Endothelial cell of umbilical vein (primary cell): Measurements from ENCODE around the gene PCGF1. TPM values are rescaled to one million over a fixed set of nuclear protein-coding genes. Genes with fewer than 3 reads are reported as not detected.

ENCODE experiments used
- BruUV-seq: library from RNA; stranded (reverse); fragments of 400-500 nt; replicated peaks from 2 replicates; lab custom pipeline; 2021; lab: Mats Ljungman, UMichigan
- CTCF ChIA-PET: fragments of 300-600, 350-600 bp; sonication (Branson Sonifier 250); formaldehyde crosslinking; loops from one replicate; lab custom pipeline; 2021; ENCODE audit warnings: antibody characterized with exemption, inconsistent platforms; lab: Charles Lee
- POLR2A ChIA-PET: fragments of 300-600, 350-600 bp; sonication (Branson Sonifier 250); formaldehyde crosslinking; loops from one replicate; lab custom pipeline; 2021; ENCODE audit warnings: antibody characterized with exemption, inconsistent platforms; lab: Charles Lee
- DNase-seq: peaks from one replicate; pipeline ENCODE4 v3.0.0-alpha.2; 2011; ENCODE audit warnings: low read depth, low spot score
- FAIRE-seq: peaks from 2 replicates; lab custom pipeline; 2011; peaks lifted over from hg19 to GRCh38; lab: Jason Lieb, UNC
- H2AFZ ChIP-seq: 2 replicates; pipeline ENCODE4 v1.6.0; 2012; ENCODE audit warnings: low read depth, low read length, control low read depth, inconsistent platforms
- H3K27ac ChIP-seq: 2 replicates; pipeline ENCODE4 v1.5.1; 2011; ENCODE audit warnings: low read depth, mild to moderate bottlenecking, control low read depth, low read length, moderate library complexity; ENCODE audit not compliant: insufficient read depth
- H3K27me3 ChIP-seq, 2 experiments: 2 replicates each; pipeline versions ENCODE4 v1.6.0 to v1.6.1; 2011; ENCODE audit warnings: low read length in 2 of 2, mixed read lengths in 1 of 2; ENCODE audit not compliant: control insufficient read depth in 2 of 2, insufficient read depth in 2 of 2
- H3K36me3 ChIP-seq, 2 experiments: 2 replicates in 1 of 2; 3 replicates in 1 of 2; pipeline ENCODE4 v1.5.1; 2011; ENCODE audit warnings: low read length in 2 of 2, mild to moderate bottlenecking in 1 of 2, moderate library complexity in 1 of 2; ENCODE audit not compliant: control insufficient read depth in 2 of 2, insufficient read depth in 2 of 2; ENCODE audit errors: extremely low read depth in 1 of 2
- H3K4me1 ChIP-seq: 3 replicates; pipeline ENCODE4 v1.5.1; 2011; ENCODE audit warnings: mild to moderate bottlenecking, low read length; ENCODE audit not compliant: control insufficient read depth, insufficient read depth; ENCODE audit errors: extremely low read depth
- H3K4me2 ChIP-seq: 2 replicates; pipeline ENCODE4 v1.6.1; 2011; ENCODE audit warnings: low read length, control low read depth, mixed read lengths; ENCODE audit not compliant: insufficient read depth
- H3K4me3 ChIP-seq, 3 experiments: fragments of 200-600 bp in 1 of 3; sonication (generic), shearing (Covaris generic) in 1 of 3; replicated peaks in 1 of 3; 2 replicates each; pipeline ENCODE4 v1.5.1; 2011 to 2016; ENCODE audit warnings: control low read depth in 3 of 3, low read length in 3 of 3, mild to moderate bottlenecking in 2 of 3, inconsistent platforms in 1 of 3, low read depth in 1 of 3, moderate library complexity in 1 of 3; ENCODE audit not compliant: insufficient read depth in 1 of 3
- H3K79me2 ChIP-seq: 2 replicates; pipeline ENCODE4 v1.6.0; 2012; ENCODE audit warnings: low read length, inconsistent platforms; ENCODE audit not compliant: control insufficient read depth, insufficient read depth
- H3K9ac ChIP-seq: replicated peaks from 2 replicates; pipeline ENCODE3; 2011; ENCODE audit warnings: low read length, control low read depth; ENCODE audit not compliant: insufficient read depth; ENCODE audit errors: extremely low read depth
- H3K9me1 ChIP-seq: replicated peaks from 3 replicates; pipeline ENCODE4 v1.6.0; 2011; ENCODE audit warnings: mild to moderate bottlenecking, low read length; ENCODE audit not compliant: control insufficient read depth, insufficient read depth; ENCODE audit errors: extremely low read depth
- H3K9me3 ChIP-seq: replicated peaks from 2 replicates; pipeline ENCODE4 v1.5.1; 2012; ENCODE audit warnings: low read length, inconsistent platforms; ENCODE audit not compliant: control insufficient read depth, insufficient read depth
- H4K20me1 ChIP-seq: replicated peaks from 2 replicates; pipeline ENCODE3; 2011; ENCODE audit warnings: mild to moderate bottlenecking, low read length; ENCODE audit not compliant: control insufficient read depth, insufficient read depth; ENCODE audit errors: extremely low read depth
- EZH2 ChIP-seq: IDR thresholded peaks from 2 replicates; pipeline ENCODE4 v1.6.1; 2012; ENCODE audit warnings: borderline replicate concordance, low read depth, mild to moderate bottlenecking, moderate library complexity, low read length, inconsistent platforms; ENCODE audit not compliant: severe bottlenecking
- FOS ChIP-seq: IDR thresholded peaks from 2 replicates; pipeline ENCODE4 v1.6.1; 2011; ENCODE audit warnings: mild to moderate bottlenecking, low read length, moderate library complexity, borderline replicate concordance; ENCODE audit not compliant: insufficient read depth
- GATA2 ChIP-seq: IDR thresholded peaks from 2 replicates; pipeline ENCODE4 v1.7.0; 2011; ENCODE audit warnings: low read depth, mild to moderate bottlenecking, moderate library complexity, mixed read lengths, low read length; ENCODE audit not compliant: insufficient read length, insufficient read depth
- JUN ChIP-seq: IDR thresholded peaks from 2 replicates; pipeline ENCODE4 v1.6.1; 2011; ENCODE audit warnings: borderline replicate concordance, low read depth; ENCODE audit not compliant: insufficient read length, insufficient read depth
- MAX ChIP-seq: IDR thresholded peaks from 2 replicates; pipeline ENCODE4 v1.6.1; 2011; ENCODE audit not compliant: insufficient read depth, insufficient read length
- MYC ChIP-seq: IDR thresholded peaks from one replicate; pipeline ENCODE4 v1.6.1; 2011; ENCODE audit warnings: mild to moderate bottlenecking, low read depth, low read length
- POLR2A ChIP-seq: IDR thresholded peaks from 2 replicates; pipeline ENCODE4 v1.6.1; 2012; ENCODE audit warnings: low read depth, mild to moderate bottlenecking, control low read depth, low read length
- POLR2AphosphoS5 ChIP-seq: IDR thresholded peaks from 2 replicates; pipeline ENCODE4 v1.6.1; 2012; ENCODE audit warnings: low read depth, mild to moderate bottlenecking, control low read depth, low read length, moderate library complexity; ENCODE audit not compliant: insufficient read depth
- dilution Hi-C: fragments of 300-500 bp; cut with MboI; formaldehyde crosslinking; loops from one replicate; pipeline ENCODE4 v1.15.0; 2019; ENCODE audit warnings: low sequenced_read_pairs; ENCODE audit not compliant: extremely low pct_ligation_motif_present
- intact Hi-C: fragments of 100-400 bp; cut with micrococcal nuclease; formaldehyde crosslinking; loops from one replicate; pipeline ENCODE4 v1.10.0; 2022
- polyA plus RNA-seq, 4 experiments: library from polyadenylated mRNA; depleted of rRNA in 3 of 4; stranded (reverse) in 3 of 4; unstranded in 1 of 4; fragments of >200 nt; gene quantifications; 2 replicates each; pipeline versions ENCODE4 v1.2.1 to v1.2.3, GENCODE V29; 2011 to 2012; ENCODE audit warnings: missing spikeins in 1 of 4
- total RNA-seq: library from RNA; stranded (reverse); gene quantifications from 2 replicates; pipeline ENCODE4 v1.2.3, GENCODE V29; 2021
- TF ChIP-seq, protein P1 (sequence below), 2 donors: IDR thresholded peaks; 1 replicate in 1 of 2; 2 replicates in 1 of 2; pipeline ENCODE4 v1.5.1; 2011; ENCODE audit warnings: low read length in 2 of 2, mild to moderate bottlenecking in 2 of 2, moderate library complexity in 2 of 2, control low read depth in 1 of 2, inconsistent platforms in 1 of 2, low read depth in 1 of 2; ENCODE audit not compliant: insufficient read depth in 1 of 2; ENCODE audit errors: extremely low read depth in 1 of 2

The PCGF1 gene
- total and polyA plus RNA-seq, 2 donors (not counting 3 experiments of a cell fraction or from before 2014, with no cell fraction given) = 17.4 to 19.2 TPM

- Histone ChIP-seq H2AFZ (no peak overlapping the region), H3K4me2 (no peak overlapping the region), H4K20me1 (no peaks in the 10 kb centered on the region), H3K36me3 (peaks cover 6 to 16% of the 10 kb centered on the region in 2 experiments), H3K9me3 (no peaks in the 10 kb centered on the region), H3K9ac (no peak overlapping the region), H3K27ac (no peak overlapping the region), H3K9me1 (no peaks in the 10 kb centered on the region), H3K27me3 (peaks cover 19 to 24% of the 10 kb centered on the region in 2 experiments), H3K79me2 (peaks cover 15% of the 10 kb centered on the region), H3K4me1 (peaks cover 10% of the 10 kb centered on the region), H3K4me3 (no peak overlapping the region)
- no peak for DNase-seq
- ChIA-PET POLR2A (no interaction called here), CTCF (interaction anchor here (1.1 kb wide), 1 partner anchor 8 kb away, joined by 3 read pairs; no protein-coding TSS in a partner anchor)
- TF ChIP-seq, protein P1, sequence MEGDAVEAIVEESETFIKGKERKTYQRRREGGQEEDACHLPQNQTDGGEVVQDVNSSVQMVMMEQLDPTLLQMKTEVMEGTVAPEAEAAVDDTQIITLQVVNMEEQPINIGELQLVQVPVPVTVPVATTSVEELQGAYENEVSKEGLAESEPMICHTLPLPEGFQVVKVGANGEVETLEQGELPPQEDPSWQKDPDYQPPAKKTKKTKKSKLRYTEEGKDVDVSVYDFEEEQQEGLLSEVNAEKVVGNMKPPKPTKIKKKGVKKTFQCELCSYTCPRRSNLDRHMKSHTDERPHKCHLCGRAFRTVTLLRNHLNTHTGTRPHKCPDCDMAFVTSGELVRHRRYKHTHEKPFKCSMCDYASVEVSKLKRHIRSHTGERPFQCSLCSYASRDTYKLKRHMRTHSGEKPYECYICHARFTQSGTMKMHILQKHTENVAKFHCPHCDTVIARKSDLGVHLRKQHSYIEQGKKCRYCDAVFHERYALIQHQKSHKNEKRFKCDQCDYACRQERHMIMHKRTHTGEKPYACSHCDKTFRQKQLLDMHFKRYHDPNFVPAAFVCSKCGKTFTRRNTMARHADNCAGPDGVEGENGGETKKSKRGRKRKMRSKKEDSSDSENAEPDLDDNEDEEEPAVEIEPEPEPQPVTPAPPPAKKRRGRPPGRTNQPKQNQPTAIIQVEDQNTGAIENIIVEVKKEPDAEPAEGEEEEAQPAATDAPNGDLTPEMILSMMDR (IDR thresholded peaks at IDR 0.05; ENCODE audit: extremely low read depth in 1 of 2, insufficient read depth in 1 of 2, low read depth in 1 of 2, low read length in 2 of 2) = no peak
- TF ChIP-seq GATA2 (no peak), FOS (no peak), MAX (no peak), POLR2A (no peak), MYC (no peak), POLR2AphosphoS5 (no peak), EZH2 (no peak), JUN (no peak)
- no TSS peak for BruUV-seq
- FAIRE-seq = no peak
- dilution Hi-C loops (no loop called here), intact Hi-C loops (no loop called here)
These were observed 16.5 kb upstream of the PCGF1 start for GRCh38 chr2:74524005-74524404.
